AG04449 (cell line): ENCODE measurements around the gene INTS1.
"Not testable (repeated sequence)": the region's sequence is repeated elsewhere in the genome, so short reads cannot be mapped to it uniquely, and the experiment has no call there.

Source experiments
- CTCF ChIA-PET: fragments of 350-600 bp; formaldehyde crosslinking; extraction: SDS; loops from one replicate; lab custom pipeline; 2021; ENCODE audit warnings: antibody characterized with exemption; lab: Yijun Ruan, JAX
- POLR2A ChIA-PET: fragments of 400-600, 350-600 bp; formaldehyde crosslinking; extraction: SDS; loops from one replicate; lab custom pipeline; 2020; ENCODE audit warnings: antibody characterized with exemption, inconsistent platforms; lab: Yijun Ruan, JAX
- DNase-seq: peaks from one replicate; pipeline ENCODE4 v3.0.0-alpha.2; 2010; ENCODE audit warnings: low read depth, low spot score
- H3K4me3 ChIP-seq: 2 replicates; pipeline ENCODE4 v1.5.1; 2011; ENCODE audit warnings: low read depth, mild to moderate bottlenecking, control low read depth, low read length
- TF ChIP-seq, protein P1 (sequence below): IDR thresholded peaks from one replicate; pipeline ENCODE4 v1.5.1; 2011; ENCODE audit warnings: mild to moderate bottlenecking, moderate library complexity, low read length, control low read depth, inconsistent platforms; ENCODE audit not compliant: insufficient read depth; ENCODE audit errors: missing control alignments

Gene INTS1

DNA sequence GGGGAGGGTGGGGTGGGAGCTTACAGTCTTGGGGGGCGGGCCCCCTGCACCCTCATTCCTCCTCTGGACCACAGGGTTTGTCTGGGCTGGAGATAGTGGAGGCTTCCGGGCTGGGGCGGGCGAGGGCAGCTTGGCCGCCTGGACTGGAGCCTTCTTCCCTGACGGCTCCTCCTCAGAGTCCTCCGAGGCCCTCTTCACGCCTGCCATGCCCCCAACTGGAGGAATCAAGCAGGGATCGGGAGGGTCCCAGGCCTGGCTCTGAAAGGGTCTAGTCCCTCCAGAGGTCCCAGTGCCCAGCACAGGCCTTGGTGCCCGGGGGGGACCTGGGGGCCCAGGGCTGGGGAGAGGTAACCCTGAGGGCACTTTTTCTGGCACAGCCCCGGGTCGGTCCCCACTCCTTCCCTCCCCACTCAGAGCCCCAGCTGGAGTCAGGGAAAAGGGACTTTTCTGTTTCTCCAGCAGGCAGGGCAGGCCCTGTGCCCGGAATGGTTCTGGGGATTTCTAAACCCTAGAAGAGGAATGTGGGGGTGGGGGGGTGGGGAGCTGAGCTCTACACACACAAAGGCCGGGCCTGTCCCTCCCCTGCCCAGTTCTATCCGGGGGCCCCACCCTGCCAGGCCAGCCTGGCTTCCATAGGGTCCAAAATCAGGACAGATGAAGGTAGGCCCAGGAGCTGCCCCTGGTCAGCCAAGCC, 56.5 kb downstream of the INTS1 start:
- no peak for DNase-seq
- TF ChIP-seq, protein P1, sequence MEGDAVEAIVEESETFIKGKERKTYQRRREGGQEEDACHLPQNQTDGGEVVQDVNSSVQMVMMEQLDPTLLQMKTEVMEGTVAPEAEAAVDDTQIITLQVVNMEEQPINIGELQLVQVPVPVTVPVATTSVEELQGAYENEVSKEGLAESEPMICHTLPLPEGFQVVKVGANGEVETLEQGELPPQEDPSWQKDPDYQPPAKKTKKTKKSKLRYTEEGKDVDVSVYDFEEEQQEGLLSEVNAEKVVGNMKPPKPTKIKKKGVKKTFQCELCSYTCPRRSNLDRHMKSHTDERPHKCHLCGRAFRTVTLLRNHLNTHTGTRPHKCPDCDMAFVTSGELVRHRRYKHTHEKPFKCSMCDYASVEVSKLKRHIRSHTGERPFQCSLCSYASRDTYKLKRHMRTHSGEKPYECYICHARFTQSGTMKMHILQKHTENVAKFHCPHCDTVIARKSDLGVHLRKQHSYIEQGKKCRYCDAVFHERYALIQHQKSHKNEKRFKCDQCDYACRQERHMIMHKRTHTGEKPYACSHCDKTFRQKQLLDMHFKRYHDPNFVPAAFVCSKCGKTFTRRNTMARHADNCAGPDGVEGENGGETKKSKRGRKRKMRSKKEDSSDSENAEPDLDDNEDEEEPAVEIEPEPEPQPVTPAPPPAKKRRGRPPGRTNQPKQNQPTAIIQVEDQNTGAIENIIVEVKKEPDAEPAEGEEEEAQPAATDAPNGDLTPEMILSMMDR: no peak
- ChIA-PET CTCF (interaction anchor here (1.0 to 1.4 kb wide), 3 partner anchors 14 to 16 kb away, joined by 3 to 4 read pairs (median 4); no protein-coding TSS in a partner anchor), POLR2A (interaction anchor here (1.2 kb wide), 1 partner anchor 11 kb away, joined by 5 read pairs; no protein-coding TSS in a partner anchor)
- H3K4me3 ChIP-seq: no peak overlapping the region

- TF ChIP-seq, protein P1: no peak
- ChIA-PET POLR2A (no interaction called here), CTCF (interaction anchor here (1.0 to 1.4 kb wide), 2 partner anchors 14 to 15 kb away, joined by 3 to 4 read pairs; no protein-coding TSS in a partner anchor)
- no peak overlapping the region for H3K4me3 ChIP-seq
- no peak for DNase-seq
Observed at GRCh38 chr7:1447112-1447511, 57.1 kb downstream of the INTS1 start.

- no peak overlapping the region for H3K4me3 ChIP-seq
- ChIA-PET POLR2A (no interaction called here), CTCF (interaction anchor here (1.0 to 1.4 kb wide), 2 partner anchors 13 to 14 kb away, joined by 3 to 4 read pairs; no protein-coding TSS in a partner anchor)
- TF ChIP-seq, protein P1: no peak
- DNase-seq: no peak
Observed at GRCh38 chr7:1446620-1447032, 57.6 kb downstream of the INTS1 start.

DNA sequence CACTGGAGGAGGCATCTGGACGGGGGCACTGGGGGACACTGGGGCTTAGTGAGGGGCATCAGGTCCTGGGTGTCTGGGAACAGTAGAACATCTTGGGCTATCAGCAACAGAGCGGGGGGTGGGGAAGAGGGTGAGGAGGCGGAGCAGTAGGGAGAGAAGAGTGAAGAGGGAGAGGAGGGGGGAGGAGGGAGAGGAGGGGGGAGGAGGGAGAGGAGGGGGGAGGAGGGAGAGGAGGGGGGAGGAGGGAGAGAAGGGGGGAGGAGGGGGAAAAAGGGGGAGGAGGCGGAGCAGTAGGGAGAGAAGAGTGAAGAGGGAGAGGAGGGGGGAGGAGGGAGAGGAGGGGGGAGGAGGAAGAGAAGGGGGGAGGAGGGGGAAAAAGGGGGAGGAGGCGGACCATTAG, 58.2 kb downstream of the INTS1 start:
- POLR2A ChIA-PET, DNase-seq, H3K4me3 ChIP-seq: not testable (repeated sequence)
- CTCF ChIA-PET: interaction anchor here (1.4 kb wide), 1 partner anchor 14 kb away, joined by 3 read pairs; no protein-coding TSS in a partner anchor

GRCh38 chr7:1445341-1445740, 58.8 kb downstream of the INTS1 start:
- POLR2A ChIA-PET: no interaction called here

GRCh38 chr7:1444925-1445322, 59.3 kb downstream of the INTS1 start:
- TF ChIP-seq, protein P1: no peak
- CTCF ChIA-PET: interaction anchor here (3.1 kb wide), 1 partner anchor 12 kb away, joined by 20 read pairs; no protein-coding TSS in a partner anchor
- POLR2A ChIA-PET: no interaction called here
- H3K4me3 ChIP-seq: no peak overlapping the region
- no peak for DNase-seq

More at GRCh38 chr7:1445341-1445740, 58.8 kb downstream of the INTS1 start:
- CTCF ChIA-PET: interaction anchor here (3.1 kb wide), 1 partner anchor 12 kb away, joined by 20 read pairs; no protein-coding TSS in a partner anchor
- no peak overlapping the region for H3K4me3 ChIP-seq
- no peak for DNase-seq
- TF ChIP-seq, protein P1: no peak
